Measurements from ENCODE around the gene LRP1B.
"Not testable (repeated sequence)": the region's sequence is repeated elsewhere in the genome, so short reads cannot be mapped to it uniquely, and the experiment has no call there.

Gene LRP1B

GRCh38 chr2:141863964-141864363 is 266.9 kb downstream of the LRP1B start:
- DNase-seq, result no peak

- no peak for DNase-seq
These were observed 274.4 kb downstream of the LRP1B start for GRCh38 chr2:141856215-141856919.

- DNase-seq, result no peak
These were observed 282.6 kb downstream of the LRP1B start for GRCh38 chr2:141848191-141848590.

GRCh38 chr2:141844231-141844630 is 286.6 kb downstream of the LRP1B start:
- no peak for DNase-seq

- no peak for DNase-seq
These were observed 295.7 kb downstream of the LRP1B start for GRCh38 chr2:141835103-141835502.

- DNase-seq, result no peak
These were observed 302.1 kb downstream of the LRP1B start for GRCh38 chr2:141828761-141829160.

- DNase-seq, result no peak
These were observed 306.0 kb downstream of the LRP1B start for GRCh38 chr2:141824790-141825189.

- DNase-seq, result no peak
These were observed 309.9 kb downstream of the LRP1B start for GRCh38 chr2:141820893-141821292.

GRCh38 chr2:141815320-141815719 is 315.5 kb downstream of the LRP1B start:
- DNase-seq, result not testable (repeated sequence)

GRCh38 chr2:141814150-141814549 is 316.7 kb downstream of the LRP1B start:
- no peak for DNase-seq

GRCh38 chr2:141810148-141810547 is 320.7 kb downstream of the LRP1B start:
- no peak for DNase-seq

- DNase-seq, result no peak
These were observed 324.7 kb downstream of the LRP1B start for GRCh38 chr2:141806090-141806489.

GRCh38 chr2:141805302-141805701 is 325.5 kb downstream of the LRP1B start:
- DNase-seq, result no peak

- no peak for DNase-seq
These were observed 334.4 kb downstream of the LRP1B start for GRCh38 chr2:141796449-141796848.

- no peak for DNase-seq
These were observed 339.3 kb downstream of the LRP1B start for GRCh38 chr2:141791521-141791920.

GRCh38 chr2:141782574-141782973 is 348.2 kb downstream of the LRP1B start:
- DNase-seq, result no peak

GRCh38 chr2:141778315-141778835 is 352.4 kb downstream of the LRP1B start:
- no peak for DNase-seq

- no peak for DNase-seq
These were observed 360.3 kb downstream of the LRP1B start for GRCh38 chr2:141770530-141770929.

- DNase-seq, result no peak
These were observed 363.1 kb downstream of the LRP1B start for GRCh38 chr2:141767691-141768090.

GRCh38 chr2:141767051-141767450 is 363.8 kb downstream of the LRP1B start:
- no peak for DNase-seq

- no peak for DNase-seq
These were observed 364.6 kb downstream of the LRP1B start for GRCh38 chr2:141766225-141766624.

GRCh38 chr2:141748616-141749015 is 382.2 kb downstream of the LRP1B start:
- DNase-seq, result no peak

- no peak for DNase-seq
These were observed 389.2 kb downstream of the LRP1B start for GRCh38 chr2:141741652-141742051.

- no peak for DNase-seq
These were observed 393.1 kb downstream of the LRP1B start for GRCh38 chr2:141737492-141738255.

All from activated CD4-positive, alpha-beta T cell treated with anti-CD3 and anti-CD28 coated beads, Interleukin-2, amount 50 U/mL, for 1 hour (primary cell).